ENCODE measurements around the gene LYPD6B. TPM values are rescaled to one million over a fixed set of nuclear protein-coding genes. Genes with fewer than 3 reads are reported as not detected.

LYPD6B gene
- total RNA-seq, 1 donor: 2.5 TPM

DNA sequence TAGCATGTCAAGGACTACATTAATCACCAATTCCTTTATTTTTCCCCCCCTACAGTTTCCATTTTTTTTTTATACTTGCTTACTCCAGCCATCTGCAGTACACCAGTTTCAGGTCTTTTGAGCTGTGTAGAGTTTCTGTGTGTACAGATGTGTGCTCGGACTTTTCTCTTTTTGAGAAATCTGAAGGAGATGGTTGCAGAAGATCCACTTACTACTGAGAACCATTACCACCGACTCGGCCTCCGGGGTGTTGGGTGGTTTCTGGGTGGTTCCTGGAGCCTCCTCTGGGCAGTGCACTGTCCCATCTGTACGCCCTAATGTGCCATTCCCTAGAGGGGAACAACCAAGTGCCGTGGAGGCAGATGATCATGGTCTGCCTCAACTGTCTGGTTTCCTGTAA, 15.4 kb upstream of the LYPD6B start:
- no peak overlapping the region for H3K4me3 ChIP-seq (ENCODE audit: insufficient read depth, low read length)
- no peaks in the 10 kb centered on the region for H3K27me3 ChIP-seq (ENCODE audit: insufficient read depth, low read length)
- no peak overlapping the region for H3K4me2 ChIP-seq (ENCODE audit: insufficient read depth, low read length)
- no peaks in the 10 kb centered on the region for H3K9me3 ChIP-seq (ENCODE audit: low read depth, low read length)
- no peaks in the 10 kb centered on the region for H3K4me1 ChIP-seq (ENCODE audit: insufficient read depth, low read length)
- H3K36me3 ChIP-seq (ENCODE audit: insufficient read depth, low read length): no peaks in the 10 kb centered on the region
- H2AFZ ChIP-seq (ENCODE audit: low read length): no peak overlapping the region
- H3K79me2 ChIP-seq (ENCODE audit: insufficient read depth, low read length): no peaks in the 10 kb centered on the region
- no peak for TF ChIP-seq CTCF (IDR thresholded peaks at IDR 0.05; ENCODE audit: extremely low read depth, low read depth, low read length)
- no peaks in the 10 kb centered on the region for H4K20me1 ChIP-seq (ENCODE audit: insufficient read depth, low read length)
- H3K27ac ChIP-seq (ENCODE audit: low read depth, low read length): no peak overlapping the region
- no peak for DNase-seq (ENCODE audit: insufficient read length, low spot score, missing footprints)

GRCh38 chr2:149027590-149028250, 10.8 kb upstream of the LYPD6B start:
- TF ChIP-seq CTCF (IDR thresholded peaks at IDR 0.05; ENCODE audit: extremely low read depth, low read depth, low read length): no peak
- DNase-seq (ENCODE audit: insufficient read length, low spot score, missing footprints): no peak
- H3K36me3 ChIP-seq (ENCODE audit: insufficient read depth, low read length): no peaks in the 10 kb centered on the region
- H3K4me3 ChIP-seq (ENCODE audit: insufficient read depth, low read length): no peak overlapping the region
- H3K4me2 ChIP-seq (ENCODE audit: insufficient read depth, low read length): no peak overlapping the region
- no peaks in the 10 kb centered on the region for H4K20me1 ChIP-seq (ENCODE audit: insufficient read depth, low read length)
- H2AFZ ChIP-seq (ENCODE audit: low read length): no peak overlapping the region
- H3K27me3 ChIP-seq (ENCODE audit: insufficient read depth, low read length): peaks cover 11% of the 10 kb centered on the region
- H3K79me2 ChIP-seq (ENCODE audit: insufficient read depth, low read length): no peaks in the 10 kb centered on the region
- no peaks in the 10 kb centered on the region for H3K9me3 ChIP-seq (ENCODE audit: low read depth, low read length)
- no peaks in the 10 kb centered on the region for H3K4me1 ChIP-seq (ENCODE audit: insufficient read depth, low read length)
- H3K27ac ChIP-seq (ENCODE audit: low read depth, low read length): no peak overlapping the region

- Histone ChIP-seq H3K27me3 (ENCODE audit: insufficient read depth, low read length) (peaks cover 11% of the 10 kb centered on the region), H2AFZ (ENCODE audit: low read length) (no peak overlapping the region), H3K9me3 (ENCODE audit: low read depth, low read length) (no peaks in the 10 kb centered on the region), H3K4me3 (ENCODE audit: insufficient read depth, low read length) (no peak overlapping the region), H3K79me2 (ENCODE audit: insufficient read depth, low read length) (no peaks in the 10 kb centered on the region), H3K4me2 (ENCODE audit: insufficient read depth, low read length) (no peak overlapping the region), H4K20me1 (ENCODE audit: insufficient read depth, low read length) (no peaks in the 10 kb centered on the region), H3K27ac (ENCODE audit: low read depth, low read length) (no peak overlapping the region), H3K4me1 (ENCODE audit: insufficient read depth, low read length) (no peaks in the 10 kb centered on the region), H3K36me3 (ENCODE audit: insufficient read depth, low read length) (no peaks in the 10 kb centered on the region)
- no peak for TF ChIP-seq CTCF (IDR thresholded peaks at IDR 0.05; ENCODE audit: extremely low read depth, low read depth, low read length)
- DNase-seq (ENCODE audit: insufficient read length, low spot score, missing footprints): no peak
Observed at GRCh38 chr2:149028377-149028776, 10.1 kb upstream of the LYPD6B start.

DNA sequence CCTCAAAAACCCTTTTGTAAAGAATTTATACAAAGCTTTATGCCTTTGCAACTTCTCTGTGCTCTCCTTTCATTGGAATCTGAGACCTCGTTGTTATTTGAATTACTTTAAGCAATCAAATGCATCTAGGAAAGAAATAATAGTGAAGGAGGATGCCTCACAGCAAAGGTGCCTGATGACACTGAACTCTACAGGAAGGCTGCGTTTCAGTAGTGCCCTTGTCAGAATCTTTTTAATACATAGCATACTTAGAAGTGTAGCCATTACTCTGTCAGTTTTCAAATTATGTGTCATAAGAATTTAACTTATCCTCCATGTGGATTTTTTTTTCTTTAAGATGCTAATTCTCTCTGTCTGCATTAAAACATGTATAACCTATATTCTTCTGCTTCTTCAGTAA, 9.6 kb upstream of the LYPD6B start:
- H3K27me3 ChIP-seq (ENCODE audit: insufficient read depth, low read length): peaks cover 11% of the 10 kb centered on the region
- no peak overlapping the region for H3K4me2 ChIP-seq (ENCODE audit: insufficient read depth, low read length)
- no peaks in the 10 kb centered on the region for H3K4me1 ChIP-seq (ENCODE audit: insufficient read depth, low read length)
- TF ChIP-seq CTCF (IDR thresholded peaks at IDR 0.05; ENCODE audit: extremely low read depth, low read depth, low read length): no peak
- no peaks in the 10 kb centered on the region for H3K36me3 ChIP-seq (ENCODE audit: insufficient read depth, low read length)
- H2AFZ ChIP-seq (ENCODE audit: low read length): no peak overlapping the region
- no peak for DNase-seq (ENCODE audit: insufficient read length, low spot score, missing footprints)
- H3K27ac ChIP-seq (ENCODE audit: low read depth, low read length): no peak overlapping the region
- H3K9me3 ChIP-seq (ENCODE audit: low read depth, low read length): no peaks in the 10 kb centered on the region
- H3K79me2 ChIP-seq (ENCODE audit: insufficient read depth, low read length): no peaks in the 10 kb centered on the region
- no peak overlapping the region for H3K4me3 ChIP-seq (ENCODE audit: insufficient read depth, low read length)
- no peaks in the 10 kb centered on the region for H4K20me1 ChIP-seq (ENCODE audit: insufficient read depth, low read length)

All from osteoblast (primary cell).